Subcutaneous adipose tissue (tissue), 4 donors: ENCODE results near the gene CYLD. TPM values are rescaled to one million over a fixed set of nuclear protein-coding genes. Genes with fewer than 3 reads are reported as not detected.

Experiments
- CTCF ChIP-seq: fragments of 450-650 bp; IDR thresholded peaks from one replicate; pipeline ENCODE4 v1.5.1; 2016; ENCODE audit warnings: low read depth, mild to moderate bottlenecking, control low read depth, antibody characterized with exemption, moderate library complexity
- total RNA-seq, 4 donors: library from RNA; depleted of rRNA; stranded (reverse); fragments of >200 nt; gene quantifications; one replicate each; pipeline ENCODE4 v1.1.0, GENCODE V29; 2016

CYLD gene
- total RNA-seq, 4 donors from 2014 or later = 35.8 to 40.1 (median 37.2) TPM

- TF ChIP-seq CTCF = no peak
These were observed 97.0 kb downstream of the CYLD start for GRCh38 chr16:50838885-50839284.

- no peak for TF ChIP-seq CTCF
These were observed 97.5 kb downstream of the CYLD start for GRCh38 chr16:50839356-50839755.

GRCh38 chr16:50839920-50840729 is 98.2 kb downstream of the CYLD start:
- no peak for TF ChIP-seq CTCF

GRCh38 chr16:50841081-50841886 is 99.4 kb downstream of the CYLD start:
- TF ChIP-seq CTCF = no peak

- TF ChIP-seq CTCF = no peak
These were observed 100.2 kb downstream of the CYLD start for GRCh38 chr16:50842013-50842505.

GRCh38 chr16:50842589-50842988 is 100.7 kb downstream of the CYLD start:
- TF ChIP-seq CTCF = no peak

GRCh38 chr16:50844840-50845239 is 103.0 kb downstream of the CYLD start:
- TF ChIP-seq CTCF = no peak
